WTC11 (cell line): ENCODE results near the gene WNT11. TPM values are rescaled to one million over a fixed set of nuclear protein-coding genes. Genes with fewer than 3 reads are reported as not detected.
A peak's percentile ranks its signal among the peaks of the same experiment; 100 is the strongest.

Source experiments
- ATAC-seq: fragments of 200-7000 bp; cut with Tn5 transposase; 2 replicates; pipeline ENCODE4 v1.10.0; 2021; ENCODE audit warnings: mild to moderate bottlenecking, moderate library complexity
- CTCF ChIA-PET: fragments of 300-600 bp; sonication (Branson Sonifier 250); formaldehyde crosslinking; loops from one replicate; lab custom pipeline; 2021; ENCODE audit warnings: antibody characterized with exemption; lab: Charles Lee
- POLR2A ChIA-PET: fragments of 350-600 bp; sonication (Branson Sonifier 250); formaldehyde crosslinking; loops from one replicate; lab custom pipeline; 2021; ENCODE audit warnings: antibody characterized with exemption; lab: Charles Lee
- DNase-seq: peaks from one replicate; pipeline ENCODE4 v3.0.0; 2021; ENCODE audit warnings: low spot score
- H3K27ac Mint-ChIP-seq: 2 replicates; pipeline ENCODE4 v1.8.0; 2021; ENCODE audit warnings: mixed read lengths
- H3K27me3 Mint-ChIP-seq: 2 replicates; pipeline ENCODE4 v1.8.0; 2021; ENCODE audit warnings: low read depth, mild to moderate bottlenecking, moderate library complexity, mixed read lengths
- H3K36me3 Mint-ChIP-seq: 2 replicates; pipeline ENCODE4 v1.8.0; 2021; ENCODE audit warnings: mixed read lengths
- H3K4me1 Mint-ChIP-seq: 2 replicates; pipeline ENCODE4 v1.8.0; 2022; ENCODE audit warnings: mixed read lengths
- H3K4me3 Mint-ChIP-seq: 2 replicates; pipeline ENCODE4 v1.8.0; 2021; ENCODE audit warnings: mild to moderate bottlenecking, moderate library complexity, mixed read lengths
- H3K9me3 Mint-ChIP-seq: 2 replicates; pipeline ENCODE4 v1.8.0; 2021; ENCODE audit warnings: mixed read lengths
- AR ChIP-seq: fragments of 250-450 bp; sonication (Bioruptor Pico); IDR thresholded peaks from 2 replicates; pipeline ENCODE4 v1.9.0; 2021; ENCODE audit warnings: mild to moderate bottlenecking
- CBFB ChIP-seq: sonication (generic); formaldehyde crosslinking; IDR thresholded peaks from 2 replicates; pipeline ENCODE4 v1.8.1; 2022; ENCODE audit warnings: mild to moderate bottlenecking, low read depth, missing genetic modification reagents
- CREM ChIP-seq: sonication (generic); formaldehyde crosslinking; IDR thresholded peaks from 2 replicates; pipeline ENCODE4 v1.8.1; 2022; ENCODE audit warnings: mild to moderate bottlenecking, missing genetic modification reagents, moderate library complexity
- EMX1 ChIP-seq: fragments of 250-450 bp; sonication (Bioruptor Pico); IDR thresholded peaks from 2 replicates; pipeline ENCODE4 v1.8.0; 2021; ENCODE audit warnings: mild to moderate bottlenecking
- ERG ChIP-seq: fragments of 250-450 bp; sonication (Bioruptor Pico); IDR thresholded peaks from 2 replicates; pipeline ENCODE4 v1.8.0; 2021; ENCODE audit warnings: mild to moderate bottlenecking
- ETV6 ChIP-seq: sonication (generic); formaldehyde crosslinking; IDR thresholded peaks from 2 replicates; pipeline ENCODE4 v1.8.1; 2022; ENCODE audit warnings: mild to moderate bottlenecking, missing genetic modification reagents
- FOXJ3 ChIP-seq: sonication (generic); formaldehyde crosslinking; IDR thresholded peaks from 2 replicates; pipeline ENCODE4 v1.9.0; 2021; ENCODE audit warnings: missing genetic modification reagents, mild to moderate bottlenecking, borderline replicate concordance
- JUN ChIP-seq: sonication (generic); formaldehyde crosslinking; IDR thresholded peaks from 2 replicates; pipeline ENCODE4 v1.8.0; 2023; ENCODE audit warnings: mild to moderate bottlenecking, missing genetic modification reagents
- NFATC4 ChIP-seq: fragments of 250-450 bp; sonication (Bioruptor Pico); IDR thresholded peaks from 2 replicates; pipeline ENCODE4 v1.9.0; 2021; ENCODE audit warnings: mild to moderate bottlenecking
- NFE2L1 ChIP-seq: sonication (generic); formaldehyde crosslinking; IDR thresholded peaks from 2 replicates; pipeline ENCODE4 v1.8.1; 2023; ENCODE audit warnings: missing genetic modification reagents
- RELA ChIP-seq: sonication (generic); formaldehyde crosslinking; IDR thresholded peaks from 2 replicates; pipeline ENCODE4 v1.8.1; 2022; ENCODE audit warnings: missing genetic modification reagents, mild to moderate bottlenecking, borderline replicate concordance
- RORB ChIP-seq: fragments of 250-450 bp; sonication (Bioruptor Pico); IDR thresholded peaks from 2 replicates; pipeline ENCODE4 v1.9.0; 2021; ENCODE audit warnings: mild to moderate bottlenecking
- TCF7 ChIP-seq: sonication (generic); formaldehyde crosslinking; IDR thresholded peaks from 2 replicates; pipeline ENCODE4 v1.8.0; 2022; ENCODE audit warnings: mild to moderate bottlenecking, low read depth, missing genetic modification reagents, moderate library complexity
- TP53 ChIP-seq: sonication (generic); formaldehyde crosslinking; IDR thresholded peaks from 2 replicates; pipeline ENCODE4 v1.8.1; 2023; ENCODE audit warnings: mild to moderate bottlenecking, missing genetic modification reagents
- USF1 ChIP-seq: sonication (generic); formaldehyde crosslinking; IDR thresholded peaks from 2 replicates; pipeline ENCODE4 v1.8.0; 2022; ENCODE audit warnings: mild to moderate bottlenecking, missing genetic modification reagents
- ZBTB21 ChIP-seq: sonication (generic); formaldehyde crosslinking; IDR thresholded peaks from 2 replicates; pipeline ENCODE4 v1.8.1; 2023; ENCODE audit warnings: mild to moderate bottlenecking, missing genetic modification reagents, borderline replicate concordance
- ZMAT4 ChIP-seq: fragments of 250-450 bp; sonication (Bioruptor Pico); IDR thresholded peaks from 2 replicates; pipeline ENCODE4 v1.9.0; 2021; ENCODE audit warnings: mild to moderate bottlenecking
- ZNF219 ChIP-seq: sonication (generic); formaldehyde crosslinking; IDR thresholded peaks from 2 replicates; pipeline ENCODE4 v1.8.0; 2023; ENCODE audit warnings: missing genetic modification reagents, mild to moderate bottlenecking, borderline replicate concordance
- ZNF425 ChIP-seq: fragments of 250-450 bp; sonication (Bioruptor Pico); conservative IDR thresholded peaks from 2 replicates; pipeline ENCODE4 v1.9.0; 2021; ENCODE audit warnings: mild to moderate bottlenecking
- total RNA-seq: library from RNA; stranded (reverse); gene quantifications from 3 replicates; pipeline ENCODE4 v1.2.3, GENCODE V29; 2021
- TF ChIP-seq, protein P1 (sequence below): sonication (generic); formaldehyde crosslinking; IDR thresholded peaks from 2 replicates; pipeline ENCODE4 v1.8.1; 2023; ENCODE audit warnings: mild to moderate bottlenecking, missing genetic modification reagents, moderate library complexity
- TF ChIP-seq, protein P2 (sequence below): sonication (generic); formaldehyde crosslinking; IDR thresholded peaks from 2 replicates; pipeline ENCODE4 v1.8.0; 2022; ENCODE audit warnings: mild to moderate bottlenecking, missing genetic modification reagents

The WNT11 gene
- total RNA-seq, 1 experiment from 2014 or later: 0.79 TPM

GRCh38 chr11:76235233-76236091, 29.2 kb upstream of the WNT11 start (continued):
- TF ChIP-seq AR (peak; percentile 94; the same call in 1 of the 2 replicates), FOXJ3 (CRISPR knock-in tag) (no peak), ZNF219 (CRISPR knock-in tag) (0 out of 2 replicates have a peak, but pooled peaks have one; percentile 27), USF1 (no peak)
- TF ChIP-seq, protein P1, sequence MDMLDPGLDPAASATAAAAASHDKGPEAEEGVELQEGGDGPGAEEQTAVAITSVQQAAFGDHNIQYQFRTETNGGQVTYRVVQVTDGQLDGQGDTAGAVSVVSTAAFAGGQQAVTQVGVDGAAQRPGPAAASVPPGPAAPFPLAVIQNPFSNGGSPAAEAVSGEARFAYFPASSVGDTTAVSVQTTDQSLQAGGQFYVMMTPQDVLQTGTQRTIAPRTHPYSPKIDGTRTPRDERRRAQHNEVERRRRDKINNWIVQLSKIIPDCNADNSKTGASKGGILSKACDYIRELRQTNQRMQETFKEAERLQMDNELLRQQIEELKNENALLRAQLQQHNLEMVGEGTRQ (CRISPR knock-in tag): no peak; the same call in 1 of the 2 replicates

GRCh38 chr11:76234416-76235232, 28.3 kb upstream of the WNT11 start:
- Mint-ChIP-seq H3K4me3 (peak overlapping the region; percentile 99), H3K36me3 (no peaks in the 10 kb centered on the region), H3K27me3 (peaks cover 6% of the 10 kb centered on the region), H3K4me1 (peaks cover 14% of the 10 kb centered on the region), H3K27ac (peak overlapping the region; percentile 94), H3K9me3 (no peaks in the 10 kb centered on the region)
- POLR2A ChIA-PET: interaction anchor here (0.9 to 1.3 kb wide), 3 partner anchors 17 to 83 kb away, joined by 3 to 5 read pairs (median 4); no protein-coding TSS in a partner anchor
- ATAC-seq (peak; percentile 0), DNase-seq (no peak)
- CTCF ChIA-PET: interaction anchor here (1.0 to 4.8 kb wide), 5 partner anchors 9 to 84 kb away, joined by 3 to 111 read pairs (median 7); no protein-coding TSS in a partner anchor
- TF ChIP-seq NFATC4 (CRISPR knock-in tag): no peak; the same call in 1 of the 2 replicates
- TF ChIP-seq TCF7 (CRISPR knock-in tag): 0 out of 2 replicates have a peak, but pooled peaks have one; percentile 53
- no peak for TF ChIP-seq RORB
- TF ChIP-seq JUN (CRISPR knock-in tag): no peak
- TF ChIP-seq, protein P2, sequence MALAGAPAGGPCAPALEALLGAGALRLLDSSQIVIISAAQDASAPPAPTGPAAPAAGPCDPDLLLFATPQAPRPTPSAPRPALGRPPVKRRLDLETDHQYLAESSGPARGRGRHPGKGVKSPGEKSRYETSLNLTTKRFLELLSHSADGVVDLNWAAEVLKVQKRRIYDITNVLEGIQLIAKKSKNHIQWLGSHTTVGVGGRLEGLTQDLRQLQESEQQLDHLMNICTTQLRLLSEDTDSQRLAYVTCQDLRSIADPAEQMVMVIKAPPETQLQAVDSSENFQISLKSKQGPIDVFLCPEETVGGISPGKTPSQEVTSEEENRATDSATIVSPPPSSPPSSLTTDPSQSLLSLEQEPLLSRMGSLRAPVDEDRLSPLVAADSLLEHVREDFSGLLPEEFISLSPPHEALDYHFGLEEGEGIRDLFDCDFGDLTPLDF (CRISPR knock-in tag): no peak
- TF ChIP-seq RELA (CRISPR knock-in tag): no peak
- no peak for TF ChIP-seq ZNF425
- TF ChIP-seq ETV6: no peak
- no peak for TF ChIP-seq CREM (CRISPR knock-in tag)
- no peak for TF ChIP-seq CBFB (CRISPR knock-in tag)
- TF ChIP-seq NFE2L1 (CRISPR knock-in tag): peak; percentile 64; the same call in 1 of the 2 replicates
- TF ChIP-seq ERG (CRISPR knock-in tag): no peak
- no peak for TF ChIP-seq EMX1 (CRISPR knock-in tag)
- no peak for TF ChIP-seq ZBTB21
- no peak for TF ChIP-seq ZMAT4 (CRISPR knock-in tag)
- TF ChIP-seq TP53 (CRISPR knock-in tag): no peak
